Activated CD8-positive, alpha-beta T cell treated with anti-CD3 and anti-CD28 coated beads for 36 hours (primary cell): ENCODE measurements around the gene PITPNM1. TPM values are rescaled to one million over a fixed set of nuclear protein-coding genes. Genes with fewer than 3 reads are reported as not detected.
A peak's percentile ranks its signal among the peaks of the same experiment; 100 is the strongest.

Experiments used
- ATAC-seq: fragments of 200-7000 bp; cut with Tn5 transposase; one replicate; pipeline ENCODE4 v1.10.0; 2021; ENCODE audit warnings: mild to moderate bottlenecking, moderate library complexity
- CTCF ChIA-PET: fragments of 350-600 bp; sonication (Branson Sonifier 250); formaldehyde crosslinking; loops from one replicate; lab custom pipeline; 2021; ENCODE audit warnings: antibody characterized with exemption; lab: Charles Lee
- POLR2A ChIA-PET: fragments of 350-600 bp; sonication (Branson Sonifier 250); formaldehyde crosslinking; loops from one replicate; lab custom pipeline; 2021; ENCODE audit warnings: antibody characterized with exemption; lab: Charles Lee
- DNase-seq: peaks from one replicate; pipeline ENCODE4 v3.0.0-alpha.2; 2020
- H3K27ac Mint-ChIP-seq: one replicate; pipeline ENCODE4 v1.8.0; 2021; ENCODE audit warnings: mild to moderate bottlenecking, mixed read lengths
- H3K27me3 Mint-ChIP-seq: one replicate; pipeline ENCODE4 v1.8.0; 2021; ENCODE audit warnings: mixed read lengths
- H3K36me3 Mint-ChIP-seq: one replicate; pipeline ENCODE4 v1.8.0; 2021; ENCODE audit warnings: low read depth, mixed read lengths
- H3K4me1 Mint-ChIP-seq: one replicate; pipeline ENCODE4 v1.8.0; 2021; ENCODE audit warnings: low read depth, mixed read lengths
- H3K4me3 Mint-ChIP-seq: one replicate; pipeline ENCODE4 v1.8.0; 2021; ENCODE audit warnings: mild to moderate bottlenecking, moderate library complexity, mixed read lengths
- H3K9me3 Mint-ChIP-seq: one replicate; pipeline ENCODE4 v1.8.0; 2021; ENCODE audit warnings: mixed read lengths
- intact Hi-C: fragments of 100-400 bp; cut with micrococcal nuclease; formaldehyde crosslinking; loops from one replicate; pipeline ENCODE4 v1.10.0; 2022
- total RNA-seq, 2 experiments: library from RNA; stranded (reverse); gene quantifications; one replicate each; pipeline ENCODE4 v1.2.3, GENCODE V29; 2021
- TF ChIP-seq, protein P1 (sequence below): fragments of 200-600 bp; IDR thresholded peaks from one replicate; pipeline ENCODE4 v1.8.0; 2022; ENCODE audit warnings: antibody characterized with exemption, mild to moderate bottlenecking

PITPNM1 gene
- total RNA-seq, 2 experiments from 2014 or later: 87.8 to 88.1 TPM

DNA sequence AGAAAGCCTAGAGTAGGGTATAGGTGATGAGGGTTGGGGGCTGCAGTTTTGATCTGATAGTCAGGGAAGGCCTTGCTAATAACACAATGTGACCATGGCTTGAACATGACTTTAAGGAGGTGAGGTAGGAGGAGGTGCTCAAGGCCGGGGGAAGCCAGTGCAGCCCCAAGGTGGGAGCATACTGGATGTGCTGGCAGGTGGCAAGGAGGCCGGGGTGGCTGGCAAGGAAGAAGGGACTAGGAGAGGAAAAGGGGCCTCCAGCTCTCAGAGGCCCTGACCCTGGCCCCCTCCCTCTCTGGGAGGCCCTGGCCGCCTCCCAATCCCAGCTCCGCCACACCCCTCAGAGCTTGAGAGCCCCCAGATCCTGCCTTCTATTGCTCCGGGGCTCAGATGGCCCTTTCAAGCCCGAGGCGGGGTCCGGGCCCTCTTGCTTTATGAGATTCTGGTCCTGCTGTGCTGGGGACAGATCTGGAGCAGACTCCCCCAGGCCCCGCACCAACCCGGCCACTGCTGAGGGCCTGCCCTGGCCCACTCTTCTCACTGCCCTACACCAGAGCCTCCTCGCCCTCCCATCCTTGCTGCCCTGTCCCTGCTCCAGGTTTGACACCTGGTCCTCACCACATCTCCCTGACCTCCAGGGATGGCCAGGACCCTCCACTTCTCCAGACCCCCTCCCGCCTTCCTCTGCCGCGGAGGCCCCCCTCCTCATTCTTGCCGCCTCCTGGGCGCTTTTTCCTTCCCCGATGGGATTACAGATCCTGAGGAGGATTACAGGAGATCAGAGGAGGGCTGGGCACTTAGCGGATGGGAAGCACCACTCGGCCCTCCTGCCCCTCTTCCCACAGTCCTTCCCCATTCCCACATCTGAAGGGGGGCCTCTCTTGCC lies 1.8 kb downstream of the PITPNM1 start:
- ChIA-PET CTCF (no interaction called here), POLR2A (interaction anchor here (1.7 to 8.8 kb wide), 2 partner anchors 15 to 66 kb away, joined by 10 to 108 read pairs; partner anchors contain the start of gene PTPRCAP)
- intact Hi-C loops: no loop called here
- Mint-ChIP-seq H3K27me3 (no peaks in the 10 kb centered on the region), H3K9me3 (no peaks in the 10 kb centered on the region), H3K4me3 (peak overlapping the region; percentile 58), H3K4me1 (peaks cover 42% of the 10 kb centered on the region), H3K27ac (peak overlapping the region; percentile 4), H3K36me3 (peaks cover 30% of the 10 kb centered on the region)
- DNase-seq: no peak
- ATAC-seq: no peak
- TF ChIP-seq, protein P1, sequence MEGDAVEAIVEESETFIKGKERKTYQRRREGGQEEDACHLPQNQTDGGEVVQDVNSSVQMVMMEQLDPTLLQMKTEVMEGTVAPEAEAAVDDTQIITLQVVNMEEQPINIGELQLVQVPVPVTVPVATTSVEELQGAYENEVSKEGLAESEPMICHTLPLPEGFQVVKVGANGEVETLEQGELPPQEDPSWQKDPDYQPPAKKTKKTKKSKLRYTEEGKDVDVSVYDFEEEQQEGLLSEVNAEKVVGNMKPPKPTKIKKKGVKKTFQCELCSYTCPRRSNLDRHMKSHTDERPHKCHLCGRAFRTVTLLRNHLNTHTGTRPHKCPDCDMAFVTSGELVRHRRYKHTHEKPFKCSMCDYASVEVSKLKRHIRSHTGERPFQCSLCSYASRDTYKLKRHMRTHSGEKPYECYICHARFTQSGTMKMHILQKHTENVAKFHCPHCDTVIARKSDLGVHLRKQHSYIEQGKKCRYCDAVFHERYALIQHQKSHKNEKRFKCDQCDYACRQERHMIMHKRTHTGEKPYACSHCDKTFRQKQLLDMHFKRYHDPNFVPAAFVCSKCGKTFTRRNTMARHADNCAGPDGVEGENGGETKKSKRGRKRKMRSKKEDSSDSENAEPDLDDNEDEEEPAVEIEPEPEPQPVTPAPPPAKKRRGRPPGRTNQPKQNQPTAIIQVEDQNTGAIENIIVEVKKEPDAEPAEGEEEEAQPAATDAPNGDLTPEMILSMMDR: no peak

DNA sequence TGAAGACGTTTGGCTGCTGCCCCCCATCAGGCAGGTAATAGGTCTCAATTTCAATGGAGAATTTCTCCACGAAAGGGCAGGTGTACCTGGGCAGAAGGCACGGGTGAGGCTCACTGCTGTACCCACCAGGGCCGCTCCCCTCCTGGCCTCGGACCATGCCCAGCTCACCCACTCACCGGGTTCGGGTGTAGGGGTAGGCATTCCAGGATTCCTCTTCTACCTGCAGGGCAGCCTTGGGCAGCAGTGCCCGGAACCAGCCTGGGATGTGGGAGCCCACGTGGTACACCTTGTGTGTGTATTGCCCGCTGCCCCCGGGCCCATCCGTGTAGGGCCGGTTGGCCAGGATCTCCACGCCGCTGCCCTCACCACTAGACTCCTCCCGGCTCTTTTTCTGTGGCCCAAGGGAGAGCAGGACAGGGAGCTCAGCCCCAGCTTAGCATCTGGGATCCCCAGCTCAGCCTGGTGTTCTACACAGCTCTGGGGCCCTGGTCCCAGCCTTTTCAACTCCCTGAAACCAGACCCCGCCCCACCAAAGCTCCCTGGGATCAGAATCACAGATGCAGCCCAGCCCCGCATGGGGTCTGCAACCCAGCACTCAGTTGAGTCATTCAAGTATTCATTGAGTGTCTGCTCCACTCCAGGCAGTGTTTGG lies 2.7 kb downstream of the PITPNM1 start:
- DNase-seq (no peak), ATAC-seq (no peak)
- POLR2A ChIA-PET: interaction anchor here (8.8 kb wide), 1 partner anchor 14 kb away, joined by 108 read pairs; no protein-coding TSS in a partner anchor
- CTCF ChIA-PET: interaction anchor here (0.6 to 1.2 kb wide), 2 partner anchors 63 to 151 kb away, joined by 3 read pairs; no protein-coding TSS in a partner anchor
- intact Hi-C loops: no loop called here
- Mint-ChIP-seq H3K4me3 (peak overlapping the region; percentile 58), H3K27ac (no peak overlapping the region), H3K9me3 (no peaks in the 10 kb centered on the region), H3K27me3 (no peaks in the 10 kb centered on the region), H3K36me3 (peaks cover 30% of the 10 kb centered on the region), H3K4me1 (peaks cover 40% of the 10 kb centered on the region)
- TF ChIP-seq, protein P1: no peak

DNA sequence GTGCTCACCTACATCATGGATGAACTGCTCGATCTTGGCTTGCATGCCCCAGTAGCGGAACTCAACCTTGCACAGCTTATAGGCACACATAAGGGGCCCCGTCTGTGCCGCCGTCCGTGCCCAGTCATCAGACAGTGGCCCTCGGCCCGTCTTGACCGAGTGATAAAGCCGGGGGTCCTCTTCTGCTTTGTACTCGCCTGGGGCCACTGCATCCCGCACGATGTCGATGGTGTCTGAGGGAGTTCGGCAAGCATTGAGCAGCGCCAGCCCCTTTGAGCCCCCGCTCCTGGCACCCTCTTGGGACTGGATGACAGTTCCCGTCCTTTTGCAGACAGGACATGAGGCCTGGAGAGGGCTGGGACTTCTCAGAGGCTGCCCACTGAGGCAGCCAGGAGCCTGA lies 3.3 kb downstream of the PITPNM1 start:
- POLR2A ChIA-PET: interaction anchor here (8.8 kb wide), 1 partner anchor 13 kb away, joined by 108 read pairs; no protein-coding TSS in a partner anchor

DNA sequence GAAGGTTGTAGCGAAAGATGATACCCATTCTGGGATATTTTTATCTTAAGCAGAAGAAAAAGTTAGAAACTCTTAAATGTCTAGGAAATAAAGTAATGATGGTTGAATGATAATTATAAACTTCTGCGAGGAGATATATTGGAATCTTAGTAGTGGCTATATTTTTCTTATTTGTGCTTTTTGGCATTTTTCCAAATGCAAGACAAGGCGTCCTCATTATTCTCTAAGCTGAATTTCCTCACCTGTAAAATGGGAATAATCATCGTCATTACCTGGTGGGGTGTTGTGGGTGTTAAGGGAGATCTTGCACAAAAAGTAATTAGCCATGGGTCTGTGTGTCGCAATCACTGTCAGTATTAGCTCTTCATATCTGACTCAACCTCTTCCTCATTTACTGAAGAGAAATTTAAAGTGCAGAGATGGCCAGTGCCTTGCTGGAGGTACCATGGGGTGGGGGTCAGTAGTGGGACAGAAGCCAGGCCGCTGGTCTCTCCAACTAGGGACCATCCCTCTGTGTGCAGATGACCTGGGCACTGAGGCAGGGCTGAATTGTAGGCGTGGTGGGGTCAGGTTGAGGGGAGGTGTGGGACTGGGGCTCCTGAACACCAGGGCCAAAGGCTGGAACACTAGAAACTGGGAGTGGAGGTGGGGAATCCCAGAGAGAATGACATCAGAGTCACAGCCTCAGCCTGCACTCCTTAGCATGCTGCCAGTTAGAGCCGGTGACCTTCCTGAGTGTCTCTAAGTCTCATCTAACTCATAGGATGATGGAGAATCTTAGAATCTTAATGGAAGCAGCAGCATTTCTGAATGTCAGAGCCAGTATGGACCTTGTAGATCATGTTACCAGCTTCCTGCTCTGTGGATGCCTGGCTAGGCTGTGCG lies 4.1 kb downstream of the PITPNM1 start:
- H3K27ac Mint-ChIP-seq: peak overlapping the region; percentile 14

More for the DNA sequence above, 3.3 kb downstream of the PITPNM1 start:
- intact Hi-C loops: no loop called here
- Mint-ChIP-seq H3K27ac (no peak overlapping the region), H3K27me3 (no peaks in the 10 kb centered on the region), H3K4me3 (no peak overlapping the region), H3K9me3 (no peaks in the 10 kb centered on the region), H3K4me1 (peaks cover 36% of the 10 kb centered on the region), H3K36me3 (peaks cover 26% of the 10 kb centered on the region)
- CTCF ChIA-PET: interaction anchor here (1.2 kb wide), 1 partner anchor 150 kb away, joined by 3 read pairs; no protein-coding TSS in a partner anchor
- ATAC-seq (no peak), DNase-seq (no peak)
- TF ChIP-seq, protein P1: no peak

More for the DNA sequence above, 4.1 kb downstream of the PITPNM1 start:
- intact Hi-C loops: no loop called here
- TF ChIP-seq, protein P1: no peak
- POLR2A ChIA-PET: interaction anchor here (1.1 to 8.8 kb wide), 3 partner anchors 13 to 63 kb away, joined by 4 to 108 read pairs (median 6); partner anchors contain the start of genes PTPRCAP and TMEM134
- no peak for DNase-seq
- Mint-ChIP-seq H3K4me3 (no peak overlapping the region), H3K4me1 (peaks cover 28% of the 10 kb centered on the region), H3K9me3 (no peaks in the 10 kb centered on the region), H3K36me3 (peaks cover 24% of the 10 kb centered on the region), H3K27me3 (no peaks in the 10 kb centered on the region)
- CTCF ChIA-PET: no interaction called here
- ATAC-seq: no peak
